ENCODE data around the gene KATNAL1. TPM values are rescaled to one million over a fixed set of nuclear protein-coding genes. Genes with fewer than 3 reads are reported as not detected.

KATNAL1 gene
- total RNA-seq, 2 donors from 2014 or later, result 12.8 to 16.4 TPM

DNA sequence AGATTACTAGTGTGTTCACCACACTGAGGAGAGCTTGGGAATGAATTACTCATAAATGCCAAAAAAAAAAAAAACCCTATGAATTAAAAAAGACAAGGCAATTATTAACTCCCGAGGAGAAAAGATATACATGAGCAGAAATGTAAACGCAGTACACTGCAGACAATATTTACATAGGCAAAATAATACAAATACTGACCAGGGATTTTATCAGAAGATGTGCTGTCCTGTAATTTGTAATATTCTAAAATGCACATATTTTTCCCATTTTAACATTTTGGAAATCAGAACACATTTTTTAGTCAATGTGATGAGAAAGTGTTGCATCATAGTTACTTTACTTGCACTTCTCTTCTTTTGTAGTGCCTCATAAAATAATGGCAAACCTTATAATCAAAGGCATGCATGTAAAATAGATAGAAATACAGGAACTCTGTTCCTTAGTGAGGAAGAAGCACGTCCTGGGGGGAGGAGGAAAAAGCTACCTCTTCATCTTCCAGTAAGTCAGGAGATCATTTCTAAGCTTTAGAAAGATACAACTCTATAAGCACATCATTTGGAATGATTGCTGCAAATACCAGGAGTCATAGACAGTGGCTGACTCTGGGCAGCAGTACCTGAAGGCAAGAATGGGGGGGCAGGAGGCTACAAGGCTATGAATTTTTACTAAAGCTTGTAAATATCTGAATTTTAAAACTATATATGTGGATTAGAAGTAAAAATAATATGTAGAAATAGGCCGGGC, 46.3 kb upstream of the KATNAL1 start:
- no peak overlapping the region for H3K27ac ChIP-seq
- no peak overlapping the region for H3K4me3 ChIP-seq
- intact Hi-C loops (cut with DNase I), result no loop called here
- no peaks in the 10 kb centered on the region for H3K36me3 ChIP-seq
- DNase-seq (ENCODE audit: low spot score), result no peak
- no peaks in the 10 kb centered on the region for H3K9me3 ChIP-seq
- no peaks in the 10 kb centered on the region for H3K4me1 ChIP-seq (replicated peaks)
- WGBS, result 70% methylated on average over 4 of the region's 4 CpGs
- H3K27me3 ChIP-seq (replicated peaks; ENCODE audit: insufficient read depth), result no peaks in the 10 kb centered on the region
- TF ChIP-seq POLR2A (IDR thresholded peaks at IDR 0.05) (no peak), POLR2AphosphoS5 (IDR thresholded peaks at IDR 0.05) (no peak)
- TF ChIP-seq, protein P1, sequence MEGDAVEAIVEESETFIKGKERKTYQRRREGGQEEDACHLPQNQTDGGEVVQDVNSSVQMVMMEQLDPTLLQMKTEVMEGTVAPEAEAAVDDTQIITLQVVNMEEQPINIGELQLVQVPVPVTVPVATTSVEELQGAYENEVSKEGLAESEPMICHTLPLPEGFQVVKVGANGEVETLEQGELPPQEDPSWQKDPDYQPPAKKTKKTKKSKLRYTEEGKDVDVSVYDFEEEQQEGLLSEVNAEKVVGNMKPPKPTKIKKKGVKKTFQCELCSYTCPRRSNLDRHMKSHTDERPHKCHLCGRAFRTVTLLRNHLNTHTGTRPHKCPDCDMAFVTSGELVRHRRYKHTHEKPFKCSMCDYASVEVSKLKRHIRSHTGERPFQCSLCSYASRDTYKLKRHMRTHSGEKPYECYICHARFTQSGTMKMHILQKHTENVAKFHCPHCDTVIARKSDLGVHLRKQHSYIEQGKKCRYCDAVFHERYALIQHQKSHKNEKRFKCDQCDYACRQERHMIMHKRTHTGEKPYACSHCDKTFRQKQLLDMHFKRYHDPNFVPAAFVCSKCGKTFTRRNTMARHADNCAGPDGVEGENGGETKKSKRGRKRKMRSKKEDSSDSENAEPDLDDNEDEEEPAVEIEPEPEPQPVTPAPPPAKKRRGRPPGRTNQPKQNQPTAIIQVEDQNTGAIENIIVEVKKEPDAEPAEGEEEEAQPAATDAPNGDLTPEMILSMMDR (IDR thresholded peaks at IDR 0.05), result no peak

DNA sequence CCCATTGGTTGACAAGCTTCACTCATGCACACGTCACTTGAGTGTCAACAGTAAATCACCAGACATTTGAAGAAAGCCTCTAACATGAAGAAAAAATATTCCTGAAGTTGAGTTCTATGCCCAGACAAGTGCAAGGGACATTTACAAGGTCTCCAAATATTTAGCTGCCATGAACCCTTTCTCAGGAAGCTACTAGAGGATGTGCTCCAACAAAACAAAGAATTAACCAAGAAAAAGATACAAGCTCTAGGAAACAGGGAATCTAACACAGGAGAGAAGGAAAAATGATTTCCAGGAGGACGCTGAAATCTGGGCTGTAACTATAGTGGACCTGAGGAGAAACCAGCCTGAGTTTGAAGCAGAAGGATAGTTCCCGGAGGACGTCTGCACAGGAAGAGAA, 45.7 kb upstream of the KATNAL1 start:
- Histone ChIP-seq H3K4me3 (no peak overlapping the region), H3K4me1 (replicated peaks) (no peaks in the 10 kb centered on the region), H3K27ac (no peak overlapping the region), H3K27me3 (replicated peaks; ENCODE audit: insufficient read depth) (no peaks in the 10 kb centered on the region), H3K36me3 (no peaks in the 10 kb centered on the region), H3K9me3 (no peaks in the 10 kb centered on the region)
- intact Hi-C loops (cut with DNase I), result no loop called here
- 91% methylated on average over 4 of the region's 4 CpGs for WGBS
- DNase-seq (ENCODE audit: low spot score), result no peak
- TF ChIP-seq POLR2AphosphoS5 (IDR thresholded peaks at IDR 0.05) (no peak), POLR2A (IDR thresholded peaks at IDR 0.05) (no peak)
- TF ChIP-seq, protein P1 (IDR thresholded peaks at IDR 0.05), result no peak

DNA sequence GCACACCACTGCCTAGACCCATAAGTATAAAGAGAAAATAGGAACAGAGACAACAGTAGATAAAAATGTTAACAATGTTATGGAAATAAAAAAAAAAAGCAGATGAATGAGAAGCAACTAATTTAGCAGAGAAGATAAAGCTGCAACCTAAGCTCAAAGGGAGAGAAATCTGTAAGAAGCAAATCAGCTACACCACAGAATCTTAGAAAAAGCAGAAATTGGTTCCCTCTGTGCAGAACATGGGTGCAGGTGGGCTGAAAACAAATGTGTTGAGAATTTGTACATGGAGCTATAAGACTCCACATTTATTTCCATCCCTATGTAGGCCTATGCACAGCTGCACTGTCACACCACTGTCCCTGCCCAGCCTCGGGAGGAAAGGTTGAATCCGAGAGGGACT, 44.8 kb upstream of the KATNAL1 start:
- Histone ChIP-seq H3K27me3 (replicated peaks; ENCODE audit: insufficient read depth) (no peaks in the 10 kb centered on the region), H3K9me3 (no peaks in the 10 kb centered on the region), H3K36me3 (no peaks in the 10 kb centered on the region), H3K4me3 (no peak overlapping the region), H3K27ac (no peak overlapping the region), H3K4me1 (replicated peaks) (no peaks in the 10 kb centered on the region)
- intact Hi-C loops (cut with DNase I), result no loop called here
- TF ChIP-seq, protein P1 (IDR thresholded peaks at IDR 0.05), result no peak
- DNase-seq (ENCODE audit: low spot score), result no peak
- WGBS, result 93% methylated on average over 2 of the region's 2 CpGs

DNA sequence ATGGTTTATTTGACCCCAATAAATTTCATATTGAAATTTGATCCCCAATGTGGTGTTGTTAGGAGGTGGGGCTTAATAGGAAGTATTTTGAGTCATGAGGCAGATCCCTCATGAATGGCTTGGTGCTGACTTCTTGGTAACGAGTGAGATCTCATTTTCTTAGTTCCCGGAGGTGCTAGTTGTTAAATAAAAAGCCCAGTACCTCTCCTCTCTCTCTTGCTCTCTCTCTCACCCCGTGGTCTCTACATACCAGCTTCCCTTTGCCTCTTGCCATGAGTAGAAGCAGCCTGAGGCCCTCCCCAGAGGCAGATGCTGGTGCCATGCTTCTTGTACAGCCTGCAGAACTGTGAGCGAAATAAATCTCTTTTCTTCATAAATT, 39.4 kb upstream of the KATNAL1 start:
- TF ChIP-seq, protein P1 (IDR thresholded peaks at IDR 0.05), result no peak
- no peak for TF ChIP-seq POLR2A (IDR thresholded peaks at IDR 0.05)
- peak; percentile 1 for TF ChIP-seq POLR2AphosphoS5 (IDR thresholded peaks at IDR 0.05)
- H3K4me1 ChIP-seq (replicated peaks), result peaks cover 7% of the 10 kb centered on the region
- H3K27ac ChIP-seq, result no peak overlapping the region
- intact Hi-C loops (cut with DNase I), result no loop called here
- no peaks in the 10 kb centered on the region for H3K9me3 ChIP-seq
- no peak overlapping the region for H3K4me3 ChIP-seq
- WGBS, result 90% methylated on average over 4 of the region's 4 CpGs
- H3K27me3 ChIP-seq (replicated peaks; ENCODE audit: insufficient read depth), result no peaks in the 10 kb centered on the region
- no peaks in the 10 kb centered on the region for H3K36me3 ChIP-seq
- no peak for DNase-seq (ENCODE audit: low spot score)

DNA sequence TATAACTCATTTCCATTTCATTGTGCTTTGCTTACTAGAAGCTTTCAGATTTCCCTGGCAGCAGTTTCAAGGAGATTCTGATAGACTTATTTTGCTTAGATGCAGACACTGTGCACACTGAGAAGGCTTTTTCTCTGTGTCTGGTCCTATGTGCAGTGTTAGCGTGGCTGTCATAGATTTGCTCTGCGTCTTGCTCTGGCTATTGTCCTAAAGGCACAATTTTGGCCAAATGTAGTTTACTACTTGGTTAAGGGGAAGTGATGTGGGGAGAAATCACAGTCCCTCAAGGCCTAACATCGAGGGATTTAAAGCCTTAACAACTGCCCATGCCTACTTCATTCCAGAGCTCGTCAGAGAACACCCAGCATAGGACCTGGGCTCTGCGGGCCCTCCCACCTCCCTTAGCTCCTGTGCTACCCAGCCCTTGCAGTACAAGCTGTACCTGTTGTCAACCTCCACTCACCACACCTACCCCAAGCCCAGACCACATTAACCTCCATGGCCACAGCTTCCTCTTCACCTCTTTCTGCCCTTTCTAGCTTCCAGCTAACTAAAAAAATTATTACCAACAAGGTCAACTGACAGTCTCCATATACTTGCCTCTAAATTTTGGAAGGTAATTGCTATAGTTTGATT, 38.9 kb upstream of the KATNAL1 start:
- TF ChIP-seq, protein P1 (IDR thresholded peaks at IDR 0.05), result no peak
- TF ChIP-seq POLR2AphosphoS5 (IDR thresholded peaks at IDR 0.05) (peak; percentile 17), POLR2A (IDR thresholded peaks at IDR 0.05) (no peak)
- no peaks in the 10 kb centered on the region for H3K9me3 ChIP-seq
- H3K4me1 ChIP-seq (replicated peaks), result peaks cover 7% of the 10 kb centered on the region
- no peak overlapping the region for H3K27ac ChIP-seq
- H3K4me3 ChIP-seq, result no peak overlapping the region
- H3K36me3 ChIP-seq, result no peaks in the 10 kb centered on the region
- intact Hi-C loops (cut with DNase I), result no loop called here
- H3K27me3 ChIP-seq (replicated peaks; ENCODE audit: insufficient read depth), result no peaks in the 10 kb centered on the region
- WGBS, result 87% methylated on average over 5 of the region's 5 CpGs
- no peak for DNase-seq (ENCODE audit: low spot score)

All from prostate gland (tissue), 2 donors.